Astrocyte of the spinal cord (primary cell): ENCODE measurements around the gene EML3.

Experiments used
- DNase-seq: peaks from one replicate; pipeline ENCODE4 v3.0.0; 2011; ENCODE audit warnings: low read depth, low spot score
- H3K4me3 ChIP-seq: 2 replicates; pipeline ENCODE4 v1.5.1; 2011; ENCODE audit warnings: low read depth, mild to moderate bottlenecking, low read length, moderate library complexity
- in situ Hi-C: cut with HindIII; loops from 2 replicates; pipeline ENCODE4 v1.10.0; 2017; ENCODE audit warnings: low sequenced_read_pairs
- TF ChIP-seq, protein P1 (sequence below): IDR thresholded peaks from 2 replicates; pipeline ENCODE4 v1.5.1; 2012; ENCODE audit warnings: low read depth, mild to moderate bottlenecking, low read length, inconsistent platforms

The EML3 gene

DNA sequence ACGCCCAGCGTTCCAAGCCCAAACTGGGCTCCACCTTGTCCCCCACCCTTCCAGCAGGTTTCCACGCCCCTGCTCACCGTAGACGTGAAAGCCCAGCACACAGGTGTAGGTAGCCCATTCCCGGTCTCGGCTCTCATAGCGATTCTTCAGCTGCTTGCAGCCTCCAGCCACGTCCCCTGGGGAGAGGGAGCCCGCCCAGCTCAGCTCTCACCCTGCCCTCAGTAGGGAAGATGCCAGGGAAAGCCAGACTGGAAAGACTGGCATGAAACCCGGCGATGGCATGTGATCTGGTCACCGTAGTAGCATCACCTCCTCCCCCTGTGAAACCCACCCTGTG is 9.5 kb downstream of the EML3 start:
- in situ Hi-C loops: no loop called here
- peak overlapping the region; percentile 95 for H3K4me3 ChIP-seq
- TF ChIP-seq, protein P1, sequence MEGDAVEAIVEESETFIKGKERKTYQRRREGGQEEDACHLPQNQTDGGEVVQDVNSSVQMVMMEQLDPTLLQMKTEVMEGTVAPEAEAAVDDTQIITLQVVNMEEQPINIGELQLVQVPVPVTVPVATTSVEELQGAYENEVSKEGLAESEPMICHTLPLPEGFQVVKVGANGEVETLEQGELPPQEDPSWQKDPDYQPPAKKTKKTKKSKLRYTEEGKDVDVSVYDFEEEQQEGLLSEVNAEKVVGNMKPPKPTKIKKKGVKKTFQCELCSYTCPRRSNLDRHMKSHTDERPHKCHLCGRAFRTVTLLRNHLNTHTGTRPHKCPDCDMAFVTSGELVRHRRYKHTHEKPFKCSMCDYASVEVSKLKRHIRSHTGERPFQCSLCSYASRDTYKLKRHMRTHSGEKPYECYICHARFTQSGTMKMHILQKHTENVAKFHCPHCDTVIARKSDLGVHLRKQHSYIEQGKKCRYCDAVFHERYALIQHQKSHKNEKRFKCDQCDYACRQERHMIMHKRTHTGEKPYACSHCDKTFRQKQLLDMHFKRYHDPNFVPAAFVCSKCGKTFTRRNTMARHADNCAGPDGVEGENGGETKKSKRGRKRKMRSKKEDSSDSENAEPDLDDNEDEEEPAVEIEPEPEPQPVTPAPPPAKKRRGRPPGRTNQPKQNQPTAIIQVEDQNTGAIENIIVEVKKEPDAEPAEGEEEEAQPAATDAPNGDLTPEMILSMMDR: no peak
- no peak for DNase-seq

DNA sequence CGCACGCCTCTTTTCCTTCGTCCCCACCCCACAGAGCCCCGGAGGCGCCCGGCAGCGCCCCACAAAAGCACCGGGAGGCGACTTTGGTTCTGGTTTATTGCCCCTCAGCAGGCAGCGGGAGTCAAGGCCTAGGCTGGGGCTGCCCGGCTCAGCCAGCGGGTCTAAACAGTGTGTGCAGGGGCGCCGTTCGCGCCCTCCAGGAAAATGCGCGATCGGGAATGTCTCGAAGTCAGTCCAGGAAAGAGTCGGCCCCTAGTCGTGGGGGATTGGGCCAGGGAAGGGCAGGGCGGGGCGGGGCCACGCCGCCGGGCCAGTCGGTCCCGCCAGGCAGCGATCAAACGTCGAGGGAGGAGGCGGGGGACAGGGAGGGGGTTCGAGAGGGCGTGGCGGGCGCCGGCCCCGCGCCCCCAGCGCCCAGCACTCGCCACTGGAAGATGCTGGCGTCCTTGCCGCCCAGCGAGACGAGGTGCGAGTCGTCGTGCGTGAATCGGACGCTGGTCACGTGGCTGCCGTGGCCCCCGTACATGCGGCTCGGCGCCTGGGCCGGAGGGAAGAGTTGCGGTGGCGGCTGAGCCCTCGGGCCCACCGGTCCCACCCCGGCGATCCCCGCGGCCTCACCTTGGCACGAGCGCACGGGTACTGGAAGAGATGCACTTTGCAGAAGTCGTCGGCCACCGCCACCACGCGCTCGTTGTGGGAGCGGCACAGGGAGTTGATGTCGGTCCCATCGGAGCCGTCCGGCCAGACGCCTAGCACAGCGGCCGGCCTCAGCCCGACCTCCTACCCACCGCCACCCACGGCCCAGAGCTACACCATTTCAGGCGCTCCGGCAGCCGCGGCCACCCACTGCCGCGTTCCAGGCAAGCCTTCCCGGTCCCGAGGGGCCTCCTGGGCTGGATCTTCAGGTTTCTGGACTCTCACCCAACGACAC is 10.2 kb downstream of the EML3 start:
- peak; percentile 71 for DNase-seq
- in situ Hi-C loops: no loop called here
- H3K4me3 ChIP-seq: peak overlapping the region; percentile 95
- TF ChIP-seq, protein P1: no peak

DNA sequence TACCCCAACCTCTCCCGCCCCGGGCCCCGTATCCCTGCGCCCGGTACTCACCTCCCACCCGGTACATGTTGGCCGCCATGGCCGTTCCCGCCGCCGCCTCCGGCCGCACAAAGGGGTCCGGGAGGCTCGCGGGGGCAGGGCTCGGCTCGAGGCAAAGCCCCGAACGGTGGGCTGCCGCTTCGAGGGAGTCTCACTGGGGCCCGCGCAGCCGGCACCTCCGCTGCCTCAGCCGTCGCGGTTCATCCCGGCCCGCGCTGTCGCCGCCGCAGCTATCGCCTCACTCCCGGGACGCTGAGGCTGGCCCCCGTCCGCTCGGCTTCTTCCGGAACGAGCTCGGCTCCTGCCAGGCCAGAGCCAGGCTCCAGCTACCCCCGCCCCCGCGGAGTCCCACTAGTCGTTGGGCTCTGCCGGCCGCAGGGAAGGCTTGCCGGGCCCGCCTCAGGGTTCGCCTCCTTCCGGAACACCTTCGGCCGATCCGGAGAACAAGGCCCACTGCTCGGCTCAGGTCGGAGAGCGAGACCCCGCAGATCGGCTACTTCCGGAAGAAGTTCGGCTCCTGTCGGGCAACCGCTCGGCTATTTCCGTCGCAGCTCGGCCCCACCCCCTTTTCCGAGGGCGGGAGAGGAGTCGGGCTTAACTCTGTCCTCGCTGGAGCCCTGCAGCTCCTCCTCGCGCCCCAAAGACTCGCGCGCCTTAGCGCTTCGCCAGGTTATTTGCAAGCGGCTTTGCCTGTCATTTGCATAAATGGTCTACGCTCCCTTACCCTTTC is 11.0 kb downstream of the EML3 start, which contains the start of gene MTA2:
MTA2 (minus strand) TSS at position 494 of the 769 bp plus-strand sequence; CDS start at position 79, 415 bp downstream.
- TF ChIP-seq, protein P1: no peak
- in situ Hi-C loops: no loop called here
- peak within 1 kb of the TSS; percentile 95 for H3K4me3 ChIP-seq
- DNase-seq: peak; percentile 99

DNA sequence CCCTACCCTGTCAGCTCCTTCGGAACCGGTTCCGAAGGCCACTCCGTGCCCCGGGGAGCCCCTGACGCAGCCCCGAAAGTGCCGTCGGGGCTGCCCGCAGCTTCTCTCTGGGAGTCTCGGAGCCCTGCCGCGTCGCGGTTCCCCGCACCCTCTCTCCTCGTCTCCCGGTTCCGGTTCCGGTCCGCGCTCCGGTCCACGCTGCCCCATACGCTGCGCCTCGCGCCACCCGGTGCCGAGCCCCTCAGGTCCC is 11.5 kb downstream of the EML3 start:
- DNase-seq: no peak

DNA sequence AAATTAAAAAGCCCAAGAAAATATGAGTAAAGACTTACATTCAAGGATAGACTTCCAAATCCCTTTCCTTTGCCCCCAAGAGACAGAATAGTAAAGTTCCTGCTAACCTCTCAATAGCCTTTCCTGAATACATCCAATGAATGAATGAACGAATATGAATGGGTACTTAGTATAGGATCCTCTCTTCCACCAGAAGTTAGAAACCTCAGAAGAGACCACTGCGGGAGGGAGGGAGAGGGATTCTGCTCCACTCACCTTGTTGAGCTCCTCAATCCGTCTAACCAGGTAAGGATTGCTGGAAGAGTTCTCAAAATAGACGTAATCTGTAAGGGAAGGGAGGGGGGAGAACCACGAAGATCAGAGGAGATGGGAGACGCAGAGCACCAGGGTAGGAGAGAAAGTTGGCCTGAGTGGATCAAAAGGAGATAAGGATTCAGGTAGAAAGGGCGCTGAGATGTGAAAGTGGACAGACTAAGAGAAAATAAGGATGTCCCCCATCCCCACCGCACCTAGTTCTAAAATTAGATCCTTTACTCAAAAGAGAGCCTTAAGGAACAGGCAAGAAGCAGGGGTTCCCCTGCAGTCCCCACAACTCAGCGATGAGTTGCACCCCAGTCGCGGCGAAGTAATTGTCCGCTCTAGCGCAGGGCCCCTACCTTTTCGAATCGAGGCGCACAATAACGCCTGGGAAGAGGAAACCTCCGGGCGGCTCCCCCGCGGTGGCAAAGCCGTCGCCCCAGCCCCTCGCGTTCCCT is 12.0 kb downstream of the EML3 start:
- peak overlapping the region; percentile 95 for H3K4me3 ChIP-seq
- in situ Hi-C loops: no loop called here
- DNase-seq: no peak
- TF ChIP-seq, protein P1: no peak

More for the DNA sequence above, 11.5 kb downstream of the EML3 start:
- TF ChIP-seq, protein P1: no peak
- peak overlapping the region; percentile 95 for H3K4me3 ChIP-seq
- in situ Hi-C loops: no loop called here

DNA sequence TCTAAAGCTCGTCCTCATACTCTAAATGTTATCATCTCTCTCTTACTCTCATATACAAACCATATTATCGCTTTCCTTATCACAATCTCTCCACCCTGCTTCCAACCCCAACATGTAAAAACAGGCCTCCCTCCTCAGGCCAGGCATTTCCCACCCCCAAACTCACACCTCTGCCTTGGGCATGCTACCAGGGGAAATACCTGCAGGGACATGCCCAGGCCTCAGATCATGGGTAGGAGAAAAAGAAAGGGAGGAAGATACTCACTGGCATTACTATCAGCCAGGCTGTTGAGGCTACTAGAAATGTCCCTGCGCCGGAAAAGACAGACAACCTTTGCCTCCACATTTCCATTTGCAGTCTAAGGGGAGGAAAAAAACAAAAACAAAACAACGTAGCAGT is 12.7 kb downstream of the EML3 start:
- TF ChIP-seq, protein P1: no peak
- in situ Hi-C loops: no loop called here
- no peak for DNase-seq
- H3K4me3 ChIP-seq: peak overlapping the region; percentile 95
